Measurements from ENCODE around the gene ACP4.

Gene ACP4

DNA sequence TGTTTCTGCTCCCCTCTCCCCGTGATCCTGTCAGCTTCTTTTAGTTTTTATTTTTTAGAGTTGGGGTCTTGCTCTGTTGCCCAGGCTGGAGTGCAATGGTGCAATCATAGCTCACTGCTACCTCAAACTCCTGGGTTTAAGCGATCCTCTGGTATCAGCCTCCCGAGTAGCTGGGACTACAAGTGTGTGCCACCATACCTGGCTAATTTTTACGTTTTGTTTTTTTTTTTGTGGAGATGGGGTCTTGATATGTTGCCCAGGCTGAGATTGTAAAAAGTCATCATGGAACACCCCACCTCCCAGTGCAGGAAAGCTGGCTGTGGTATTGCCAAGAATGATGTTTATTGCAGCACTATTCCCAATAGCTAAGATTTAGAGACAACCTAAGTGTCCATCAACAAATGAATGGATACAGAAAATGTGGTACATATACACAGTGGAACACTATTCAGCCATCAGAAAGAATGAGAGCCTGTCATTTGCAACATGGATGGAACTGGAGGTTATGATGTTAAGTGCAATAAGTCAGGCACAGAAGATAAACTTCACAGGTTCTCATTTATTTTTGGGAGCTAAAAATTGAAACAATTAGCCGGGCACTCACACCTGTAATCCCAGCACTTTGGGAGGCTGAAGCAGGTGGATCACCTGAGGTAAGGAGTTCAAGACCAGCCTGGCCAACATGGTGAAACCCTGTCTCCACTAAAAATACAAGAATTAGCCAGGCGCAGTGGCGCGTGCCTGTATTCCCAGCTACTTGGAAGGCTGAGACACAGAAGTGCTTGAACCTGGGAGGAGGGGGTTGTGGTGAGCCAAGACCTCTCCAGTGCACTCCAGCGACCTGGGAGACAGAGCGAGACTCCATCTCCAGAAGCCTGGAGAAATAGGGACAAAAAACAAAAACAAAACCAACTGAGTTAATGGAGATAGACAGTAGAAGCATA is 49.8 kb downstream of the ACP4 start:
- FAIRE-seq, result no peak

GRCh38 chr19:50842130-50842529 is 51.9 kb downstream of the ACP4 start:
- no peak for FAIRE-seq
- no peak for DNase-seq (ENCODE audit: low spot score)

More for the DNA sequence above, 49.8 kb downstream of the ACP4 start:
- no peak for DNase-seq (ENCODE audit: low spot score)

DNA sequence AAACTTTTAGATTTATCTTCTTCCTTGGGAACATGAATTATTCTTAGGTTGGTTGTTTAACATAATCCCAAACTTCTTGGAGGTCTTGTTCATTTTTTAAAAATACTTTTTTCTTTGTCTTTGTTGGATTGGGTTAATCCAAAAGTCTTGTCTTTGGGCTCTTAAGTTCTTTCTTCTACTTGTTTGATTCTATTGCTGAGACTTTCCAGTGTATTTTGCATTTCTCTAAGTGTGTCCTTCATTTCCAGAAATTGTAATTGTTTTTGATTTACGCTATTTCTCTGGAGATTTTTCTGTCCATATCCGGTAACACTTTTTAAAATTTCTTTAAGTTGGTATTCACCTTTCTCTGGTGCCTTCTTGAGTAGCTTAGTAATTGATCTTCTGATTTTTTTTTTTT is 53.0 kb downstream of the ACP4 start:
- DNase-seq (ENCODE audit: low spot score) (no peak), FAIRE-seq (no peak)

- no peak for FAIRE-seq
- DNase-seq (ENCODE audit: low spot score), result no peak
Measured at GRCh38 chr19:50843701-50844221, 53.5 kb downstream of the ACP4 start.

GRCh38 chr19:50844296-50844935 is 54.2 kb downstream of the ACP4 start:
- DNase-seq (ENCODE audit: low spot score), result no peak
- no peak for FAIRE-seq

Data from RCC 7860 (cell line).